ENCODE results near the gene TAF15. TPM values are rescaled to one million over a fixed set of nuclear protein-coding genes. Genes with fewer than 3 reads are reported as not detected.
A peak's percentile ranks its signal among the peaks of the same experiment; 100 is the strongest.

The TAF15 gene
- total and polyA plus RNA-seq, 10 of the 15 experiments (the other 5 are each of a cell fraction or from before 2014, with no cell fraction given) = 9.5 to 259 (median 40.4) TPM

Small RNA genes within 50 kb of the gene (small RNA-seq; reads per million reads assigned to genes)
- gene RF00100 = 266 reads per million, percentile 99 among the genes with 10 or more reads in this experiment

Other genes starting within 250 kb of the TAF15 start
Only the 7 nearest of the 15 such genes appear.
- gene RASL10B, start 77.8 kb upstream of the TAF15 start, total RNA-seq (2014; rRNA removed) = not detected in 2 replicates
- not detected in 2 replicates for gene RASL10B, start 77.8 kb upstream of the TAF15 start, total RNA-seq (2014; rRNA removed; fragmentation: Illumina TruSeq; extraction: Trizol)
- 0.05 TPM in 1 of 2 replicates, not detected in the other for gene RASL10B, start 77.8 kb upstream of the TAF15 start, total RNA-seq (2021)
- not detected in 2 replicates for gene RASL10B, start 77.8 kb upstream of the TAF15 start, polyA plus RNA-seq (2011; rRNA removed)
- gene RASL10B, start 77.8 kb upstream of the TAF15 start, polyA plus RNA-seq (2014; fragmentation: Illumina TruSeq; extraction: Trizol) = not detected in 2 replicates
- not detected for gene RASL10B, start 77.8 kb upstream of the TAF15 start, polyA plus RNA-seq (2014; fragmentation: Nextera tagmentation; extraction: Ambion mirVana)
- gene RASL10B, start 77.8 kb upstream of the TAF15 start, polyA plus RNA-seq (2014; rRNA removed) = not detected in 2 replicates
- gene RASL10B, start 77.8 kb upstream of the TAF15 start, polyA plus RNA-seq (2016; fragmentation: Nextera tagmentation; extraction: Ambion mirVana) = not detected
- not detected in 2 replicates for gene GAS2L2, start 56.2 kb upstream of the TAF15 start, total RNA-seq (2014; rRNA removed)
- not detected in 2 replicates for gene GAS2L2, start 56.2 kb upstream of the TAF15 start, total RNA-seq (2014; rRNA removed; fragmentation: Illumina TruSeq; extraction: Trizol)
- not detected in 2 replicates for gene GAS2L2, start 56.2 kb upstream of the TAF15 start, total RNA-seq (2021)
- not detected in 2 replicates for gene GAS2L2, start 56.2 kb upstream of the TAF15 start, polyA plus RNA-seq (2011; rRNA removed)
- gene GAS2L2, start 56.2 kb upstream of the TAF15 start, polyA plus RNA-seq (2014; fragmentation: Illumina TruSeq; extraction: Trizol) = 0.01 TPM in 1 of 2 replicates, not detected in the other
- not detected for gene GAS2L2, start 56.2 kb upstream of the TAF15 start, polyA plus RNA-seq (2014; fragmentation: Nextera tagmentation; extraction: Ambion mirVana)
- gene GAS2L2, start 56.2 kb upstream of the TAF15 start, polyA plus RNA-seq (2014; rRNA removed) = not detected in 2 replicates
- not detected for gene GAS2L2, start 56.2 kb upstream of the TAF15 start, polyA plus RNA-seq (2016; fragmentation: Nextera tagmentation; extraction: Ambion mirVana)
- gene C17orf50, start 48.6 kb upstream of the TAF15 start, total RNA-seq (2014; rRNA removed) = not detected in 2 replicates
- gene C17orf50, start 48.6 kb upstream of the TAF15 start, total RNA-seq (2014; rRNA removed; fragmentation: Illumina TruSeq; extraction: Trizol) = not detected in 2 replicates
- not detected in 2 replicates for gene C17orf50, start 48.6 kb upstream of the TAF15 start, total RNA-seq (2021)
- gene C17orf50, start 48.6 kb upstream of the TAF15 start, polyA plus RNA-seq (2011; rRNA removed) = not detected in 2 replicates
- gene C17orf50, start 48.6 kb upstream of the TAF15 start, polyA plus RNA-seq (2014; fragmentation: Illumina TruSeq; extraction: Trizol) = not detected in 2 replicates
- gene C17orf50, start 48.6 kb upstream of the TAF15 start, polyA plus RNA-seq (2014; fragmentation: Nextera tagmentation; extraction: Ambion mirVana) = not detected
- not detected in 2 replicates for gene C17orf50, start 48.6 kb upstream of the TAF15 start, polyA plus RNA-seq (2014; rRNA removed)
- under 1 TPM in 1 of 2 experiments, not detected in 1; 0.16 TPM for gene C17orf50, start 48.6 kb upstream of the TAF15 start, polyA plus RNA-seq (2016; fragmentation: Nextera tagmentation; extraction: Ambion mirVana)
- gene MMP28, start 13.8 kb upstream of the TAF15 start, total RNA-seq (2014; rRNA removed) = not detected in 2 replicates
- not detected in 2 replicates for gene MMP28, start 13.8 kb upstream of the TAF15 start, total RNA-seq (2014; rRNA removed; fragmentation: Illumina TruSeq; extraction: Trizol)
- not detected in 2 replicates for gene MMP28, start 13.8 kb upstream of the TAF15 start, total RNA-seq (2021)
- not detected in 2 replicates for gene MMP28, start 13.8 kb upstream of the TAF15 start, polyA plus RNA-seq (2011; rRNA removed)
- gene MMP28, start 13.8 kb upstream of the TAF15 start, polyA plus RNA-seq (2014; fragmentation: Illumina TruSeq; extraction: Trizol) = not detected in 2 replicates
- not detected for gene MMP28, start 13.8 kb upstream of the TAF15 start, polyA plus RNA-seq (2014; fragmentation: Nextera tagmentation; extraction: Ambion mirVana)
- not detected in 2 replicates for gene MMP28, start 13.8 kb upstream of the TAF15 start, polyA plus RNA-seq (2014; rRNA removed)
- not detected for gene MMP28, start 13.8 kb upstream of the TAF15 start, polyA plus RNA-seq (2016; fragmentation: Nextera tagmentation; extraction: Ambion mirVana)
- 0.11 TPM in 1 of 2 replicates, not detected in the other for gene HEATR9, start 59.4 kb downstream of the TAF15 start, total RNA-seq (2014; rRNA removed)
- 0.04 TPM in 1 of 2 replicates, not detected in the other for gene HEATR9, start 59.4 kb downstream of the TAF15 start, total RNA-seq (2014; rRNA removed; fragmentation: Illumina TruSeq; extraction: Trizol)
- 0.21 and 0.53 TPM in 2 replicates for gene HEATR9, start 59.4 kb downstream of the TAF15 start, total RNA-seq (2021)
- gene HEATR9, start 59.4 kb downstream of the TAF15 start, polyA plus RNA-seq (2011; rRNA removed) = 0.43 and 0.50 TPM in 2 replicates
- 0.08 and 0.12 TPM in 2 replicates for gene HEATR9, start 59.4 kb downstream of the TAF15 start, polyA plus RNA-seq (2014; fragmentation: Illumina TruSeq; extraction: Trizol)
- under 1 TPM; 0.11 to 0.14 TPM for gene HEATR9, start 59.4 kb downstream of the TAF15 start, polyA plus RNA-seq (2014; fragmentation: Nextera tagmentation; extraction: Ambion mirVana)
- gene HEATR9, start 59.4 kb downstream of the TAF15 start, polyA plus RNA-seq (2014; rRNA removed) = 0.17 and 0.36 TPM in 2 replicates
- gene HEATR9, start 59.4 kb downstream of the TAF15 start, polyA plus RNA-seq (2016; fragmentation: Nextera tagmentation; extraction: Ambion mirVana) = not detected
- gene CCL5, start 70.9 kb downstream of the TAF15 start, total RNA-seq (2014; rRNA removed) = 82.0 and 96.3 TPM in 2 replicates
- 75.4 and 79.6 TPM in 2 replicates for gene CCL5, start 70.9 kb downstream of the TAF15 start, total RNA-seq (2014; rRNA removed; fragmentation: Illumina TruSeq; extraction: Trizol)
- 60.2 and 71.7 TPM in 2 replicates for gene CCL5, start 70.9 kb downstream of the TAF15 start, total RNA-seq (2021)
- gene CCL5, start 70.9 kb downstream of the TAF15 start, polyA plus RNA-seq (2011; rRNA removed) = 166 and 175 TPM in 2 replicates
- 95.6 and 112 TPM in 2 replicates for gene CCL5, start 70.9 kb downstream of the TAF15 start, polyA plus RNA-seq (2014; fragmentation: Illumina TruSeq; extraction: Trizol)
- 100 to 1,000 TPM; 139 to 186 TPM for gene CCL5, start 70.9 kb downstream of the TAF15 start, polyA plus RNA-seq (2014; fragmentation: Nextera tagmentation; extraction: Ambion mirVana)
- gene CCL5, start 70.9 kb downstream of the TAF15 start, polyA plus RNA-seq (2014; rRNA removed) = 84.0 and 99.6 TPM in 2 replicates
- gene CCL5, start 70.9 kb downstream of the TAF15 start, polyA plus RNA-seq (2016; fragmentation: Nextera tagmentation; extraction: Ambion mirVana) = 10 to 100 TPM; 45.7 to 56.1 TPM
- gene RDM1, start 121.3 kb downstream of the TAF15 start, total RNA-seq (2014; rRNA removed) = 5.7 and 8.8 TPM in 2 replicates
- 5.9 and 8.1 TPM in 2 replicates for gene RDM1, start 121.3 kb downstream of the TAF15 start, total RNA-seq (2014; rRNA removed; fragmentation: Illumina TruSeq; extraction: Trizol)
- 9.7 and 12.1 TPM in 2 replicates for gene RDM1, start 121.3 kb downstream of the TAF15 start, total RNA-seq (2021)
- gene RDM1, start 121.3 kb downstream of the TAF15 start, polyA plus RNA-seq (2011; rRNA removed) = 18.4 and 21.8 TPM in 2 replicates
- 9.6 and 11.1 TPM in 2 replicates for gene RDM1, start 121.3 kb downstream of the TAF15 start, polyA plus RNA-seq (2014; fragmentation: Illumina TruSeq; extraction: Trizol)
- gene RDM1, start 121.3 kb downstream of the TAF15 start, polyA plus RNA-seq (2014; fragmentation: Nextera tagmentation; extraction: Ambion mirVana) = 10 to 100 TPM; 12.0 to 15.9 TPM
- 6.2 and 8.2 TPM in 2 replicates for gene RDM1, start 121.3 kb downstream of the TAF15 start, polyA plus RNA-seq (2014; rRNA removed)
- gene RDM1, start 121.3 kb downstream of the TAF15 start, polyA plus RNA-seq (2016; fragmentation: Nextera tagmentation; extraction: Ambion mirVana) = 10 to 100 TPM; 11.7 to 16.0 TPM

Data from GM12878 (cell line).